ENCODE measurements around the gene FAXC.
"Not testable (repeated sequence)": the region's sequence is repeated elsewhere in the genome, so short reads cannot be mapped to it uniquely, and the experiment has no call there.

FAXC gene

DNA sequence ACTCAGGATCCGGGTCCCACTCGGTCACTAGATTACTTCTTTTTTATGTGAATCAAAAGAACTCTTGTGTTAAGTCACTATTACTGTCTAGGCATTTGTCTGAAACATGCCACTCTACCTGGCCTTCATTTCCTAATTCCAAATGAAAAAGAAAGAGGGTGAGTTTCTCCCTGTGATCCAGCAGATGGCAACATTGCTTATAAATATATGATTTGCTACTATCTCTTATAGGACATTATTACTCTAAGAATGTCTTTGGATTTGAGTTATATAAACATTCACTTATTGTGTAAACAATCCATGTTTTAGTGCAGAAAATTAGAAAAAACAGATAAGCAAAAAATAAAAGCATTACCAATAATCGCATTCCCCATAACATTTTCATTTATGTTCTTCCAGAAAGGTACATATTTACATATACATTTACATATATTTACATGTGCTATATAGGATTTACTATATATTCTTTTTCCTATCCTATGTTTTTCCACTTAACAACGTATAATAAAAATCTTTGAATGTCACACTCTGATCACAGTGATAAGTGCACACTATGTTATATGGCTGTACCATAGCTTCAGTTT is 66.9 kb downstream of the FAXC start:
- no peak for DNase-seq

GRCh38 chr6:99276747-99277146 is 72.7 kb downstream of the FAXC start:
- no peak for DNase-seq

- DNase-seq: no peak
These were observed 78.6 kb downstream of the FAXC start for GRCh38 chr6:99270826-99271225.

DNA sequence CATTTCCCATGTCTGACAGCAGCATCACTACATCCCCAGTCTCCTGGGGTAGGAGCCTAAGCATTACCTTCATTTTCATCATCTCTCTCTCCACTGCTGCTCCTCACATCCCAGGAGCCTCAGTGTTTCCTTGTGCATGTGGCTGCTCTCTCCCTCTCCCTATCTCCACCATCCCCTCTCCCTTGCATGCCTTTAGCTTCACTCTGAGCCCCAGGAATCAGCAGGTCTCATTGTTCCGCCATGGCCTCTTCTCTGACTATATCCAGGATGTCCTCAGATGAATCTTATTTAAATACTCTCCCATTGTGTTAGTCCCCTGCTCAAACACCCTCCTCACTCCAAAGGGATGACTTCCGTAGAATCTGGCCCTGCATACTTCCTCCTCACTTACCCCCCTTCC is 79.4 kb downstream of the FAXC start:
- no peak for DNase-seq

DNA sequence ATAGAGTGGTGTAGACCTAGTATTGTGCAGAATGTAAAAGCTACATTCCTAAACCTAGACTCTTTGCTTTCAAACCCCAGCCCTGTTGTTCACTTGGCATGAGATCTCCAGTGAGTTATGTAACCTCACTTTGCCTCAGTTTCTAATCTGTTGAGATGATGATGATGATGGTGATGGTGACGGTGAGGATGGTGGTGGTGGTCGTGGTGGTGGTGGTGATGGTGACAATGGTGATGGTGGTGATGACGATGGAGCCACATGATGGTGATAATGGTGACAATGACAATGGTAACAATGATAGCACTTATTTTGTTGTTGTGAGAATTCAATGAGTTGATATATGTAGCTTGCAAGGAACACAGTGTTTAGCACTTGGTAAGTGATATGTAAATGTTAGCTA is 80.3 kb downstream of the FAXC start:
- DNase-seq: no peak

DNA sequence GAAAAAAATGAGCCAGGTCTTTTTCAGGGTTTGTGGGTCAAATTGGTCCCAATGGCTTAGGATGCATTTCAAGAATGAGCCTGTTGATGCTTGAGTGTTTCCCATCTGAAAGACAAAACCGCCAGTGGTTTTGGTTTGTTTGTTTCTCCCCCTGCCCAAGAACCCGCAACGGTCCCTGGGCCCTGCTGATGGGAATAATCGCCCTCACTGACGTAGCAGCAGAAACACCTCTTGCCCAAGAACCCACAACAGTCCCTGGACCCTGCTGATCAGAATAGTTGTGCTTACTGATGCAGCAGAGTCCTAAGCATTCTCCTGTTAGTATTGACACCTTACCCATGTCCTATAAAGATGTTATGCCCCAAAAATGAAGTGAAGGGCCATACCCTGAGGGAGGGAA is 82.5 kb downstream of the FAXC start:
- not testable (repeated sequence) for DNase-seq

- DNase-seq: not testable (repeated sequence)
These were observed 84.0 kb downstream of the FAXC start for GRCh38 chr6:99265447-99265846.

DNA sequence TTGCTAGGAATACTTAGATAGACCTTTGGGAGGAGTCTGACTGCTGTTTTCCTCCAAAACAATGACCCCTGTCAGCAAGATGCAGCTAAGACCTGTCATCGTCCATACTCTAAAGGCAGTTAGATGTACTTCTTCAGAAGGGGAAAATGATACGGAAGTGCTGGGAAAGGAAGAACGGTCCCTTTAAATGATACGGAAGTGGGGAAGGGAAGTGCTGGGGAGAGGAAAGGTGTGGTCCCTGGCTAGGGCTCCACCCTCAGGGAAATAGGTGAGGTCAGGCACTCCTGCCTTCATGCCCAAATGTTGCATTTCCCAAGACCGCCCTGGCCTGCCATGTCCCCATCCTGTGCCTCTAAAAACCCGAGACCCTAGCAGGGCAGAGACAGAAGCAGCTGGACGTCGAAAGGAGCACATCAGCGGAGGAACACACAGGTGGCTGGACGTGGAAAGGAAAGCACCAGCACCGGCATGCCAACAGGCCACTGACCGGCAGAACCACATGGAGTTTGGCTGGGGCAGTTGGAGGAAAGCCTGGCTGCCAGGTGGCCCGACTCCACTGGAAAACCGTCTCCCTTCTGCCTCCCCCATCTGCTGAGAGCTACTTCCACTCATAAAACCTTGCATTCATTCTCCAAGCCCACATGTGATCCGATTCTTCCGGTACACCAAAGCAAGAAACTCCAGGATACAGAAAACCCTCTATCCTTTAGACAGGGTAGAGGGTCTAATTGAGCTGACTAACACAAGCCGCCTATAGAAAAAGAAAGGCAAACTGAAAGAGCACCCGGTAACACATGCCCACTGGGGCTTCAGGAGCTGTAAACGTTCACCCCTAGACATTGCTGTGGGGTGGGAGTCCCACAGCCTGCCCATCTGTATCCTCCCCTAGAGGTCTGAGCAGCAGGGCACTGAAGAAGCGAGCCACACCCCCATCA is 94.6 kb downstream of the FAXC start:
- no peak for DNase-seq

DNA sequence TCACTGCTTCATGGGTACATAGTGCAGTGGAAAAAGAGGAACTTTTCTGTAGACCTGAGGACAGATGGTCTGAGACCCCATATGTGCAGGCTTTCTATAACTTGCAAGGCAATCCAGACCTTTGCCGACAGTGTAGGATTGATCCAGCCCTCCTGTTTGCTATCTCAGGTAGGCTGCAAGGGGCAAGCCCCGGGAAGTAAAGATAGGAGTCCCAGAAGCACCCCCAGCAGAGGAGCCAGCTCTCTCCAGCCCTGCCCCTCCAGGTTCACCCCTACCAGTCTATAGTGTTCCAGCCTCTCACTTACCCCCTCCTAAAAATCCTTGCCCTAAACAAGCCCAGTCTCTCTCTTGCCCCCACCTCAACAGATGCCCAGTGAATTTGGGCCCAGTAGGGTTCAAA is 96.2 kb downstream of the FAXC start:
- no peak for DNase-seq

GRCh38 chr6:99252421-99252820 is 97.1 kb downstream of the FAXC start:
- DNase-seq: no peak

DNA sequence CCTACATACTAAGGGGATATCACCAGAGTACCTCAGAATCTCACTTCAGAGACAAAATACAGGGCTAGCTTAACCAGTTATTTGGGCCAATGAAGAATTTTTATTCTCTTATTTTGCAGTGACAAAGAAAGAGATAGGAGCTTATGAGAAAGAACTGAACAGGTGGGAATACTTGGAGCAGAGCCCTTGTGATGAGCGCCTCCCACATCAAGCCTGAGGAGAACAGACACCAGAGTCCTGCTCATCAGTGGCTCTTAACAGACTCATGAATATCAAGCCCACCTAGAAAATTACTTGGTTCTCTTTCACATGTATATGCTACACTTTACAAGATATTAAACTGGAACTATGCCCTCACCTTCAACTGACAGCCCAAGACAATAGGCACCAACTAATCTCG is 99.0 kb downstream of the FAXC start:
- no peak for DNase-seq

- DNase-seq: no peak
These were observed 102.9 kb downstream of the FAXC start for GRCh38 chr6:99246602-99247001.

DNA sequence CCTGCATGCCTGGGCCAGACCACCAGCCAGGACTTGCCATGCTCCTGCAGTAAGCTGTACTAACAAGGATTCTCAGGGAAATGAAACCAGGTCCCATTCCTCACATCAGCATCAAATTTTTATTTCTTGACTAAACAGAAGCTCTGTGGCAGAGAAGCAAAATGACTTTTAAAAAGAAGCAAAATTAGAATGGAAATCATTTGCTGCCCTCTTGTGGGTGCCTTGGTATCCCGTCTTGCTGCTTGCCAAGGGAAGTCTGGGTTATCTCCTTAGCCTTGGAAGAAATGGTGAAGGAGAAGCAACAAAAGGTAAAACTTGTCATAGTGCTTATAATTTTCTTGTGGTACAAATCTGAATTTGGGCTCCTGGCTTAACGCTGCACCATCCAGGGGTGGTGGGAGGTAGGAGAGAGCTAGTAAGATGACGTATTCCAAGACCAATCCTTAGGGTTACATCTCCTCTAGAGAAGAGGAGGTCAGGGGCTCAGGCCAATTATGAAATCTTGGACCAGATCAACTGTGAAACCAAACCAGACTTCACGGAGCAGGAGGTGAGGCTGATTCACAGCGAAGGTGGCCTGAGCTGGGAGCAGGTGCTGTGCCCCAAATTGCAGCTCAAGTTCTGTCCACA is 107.5 kb downstream of the FAXC start:
- no peak for DNase-seq

GRCh38 chr6:99236010-99236409 is 113.5 kb downstream of the FAXC start:
- no peak for DNase-seq

DNA sequence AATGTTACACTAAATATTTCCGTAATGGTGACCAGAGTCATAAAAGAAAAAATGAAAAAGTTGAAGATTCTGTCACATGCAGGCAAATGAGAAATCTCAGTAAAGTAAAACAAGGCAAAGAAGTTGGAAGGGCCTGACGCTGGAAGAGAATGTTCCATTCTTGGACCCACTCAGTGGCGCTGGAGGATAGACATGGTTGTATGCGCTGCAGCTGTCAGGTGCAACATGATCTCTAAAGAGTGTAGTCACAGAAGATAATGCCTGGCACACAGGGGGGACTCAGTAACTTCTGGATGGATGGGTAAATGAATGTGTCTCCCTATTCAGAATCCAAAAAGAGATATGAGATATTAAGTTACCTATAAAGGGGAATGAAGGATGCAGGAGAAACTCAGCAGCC is 116.3 kb downstream of the FAXC start:
- no peak for DNase-seq

- DNase-seq: no peak
These were observed 117.4 kb downstream of the FAXC start for GRCh38 chr6:99232056-99232455.

DNA sequence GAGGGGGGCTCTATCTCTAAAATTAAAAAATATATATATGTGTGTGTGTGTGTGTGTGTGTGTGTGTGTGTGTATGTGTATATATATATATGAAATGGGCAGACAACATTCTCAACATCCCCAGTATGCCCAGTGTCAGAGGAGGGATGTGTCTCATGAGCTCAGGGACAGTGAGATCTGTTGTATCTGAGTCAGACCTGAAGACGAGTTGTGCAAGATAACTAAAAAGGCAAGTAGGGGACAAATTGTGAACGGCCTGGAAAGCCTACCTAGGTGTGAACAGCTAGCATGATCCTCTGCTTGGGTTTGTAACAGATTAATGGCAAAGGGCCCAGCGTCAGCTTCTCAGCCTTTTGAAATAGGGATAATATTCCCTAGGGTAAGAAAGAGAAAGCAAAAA is 124.3 kb downstream of the FAXC start:
- no peak for DNase-seq

Measured in effector CD8-positive, alpha-beta T cell (primary cell).